Measurements from ENCODE around the gene CSAD. TPM values are rescaled to one million over a fixed set of nuclear protein-coding genes. Genes with fewer than 3 reads are reported as not detected.

CSAD gene
- total RNA-seq, 1 experiment from 2014 or later, result 11.5 TPM

DNA sequence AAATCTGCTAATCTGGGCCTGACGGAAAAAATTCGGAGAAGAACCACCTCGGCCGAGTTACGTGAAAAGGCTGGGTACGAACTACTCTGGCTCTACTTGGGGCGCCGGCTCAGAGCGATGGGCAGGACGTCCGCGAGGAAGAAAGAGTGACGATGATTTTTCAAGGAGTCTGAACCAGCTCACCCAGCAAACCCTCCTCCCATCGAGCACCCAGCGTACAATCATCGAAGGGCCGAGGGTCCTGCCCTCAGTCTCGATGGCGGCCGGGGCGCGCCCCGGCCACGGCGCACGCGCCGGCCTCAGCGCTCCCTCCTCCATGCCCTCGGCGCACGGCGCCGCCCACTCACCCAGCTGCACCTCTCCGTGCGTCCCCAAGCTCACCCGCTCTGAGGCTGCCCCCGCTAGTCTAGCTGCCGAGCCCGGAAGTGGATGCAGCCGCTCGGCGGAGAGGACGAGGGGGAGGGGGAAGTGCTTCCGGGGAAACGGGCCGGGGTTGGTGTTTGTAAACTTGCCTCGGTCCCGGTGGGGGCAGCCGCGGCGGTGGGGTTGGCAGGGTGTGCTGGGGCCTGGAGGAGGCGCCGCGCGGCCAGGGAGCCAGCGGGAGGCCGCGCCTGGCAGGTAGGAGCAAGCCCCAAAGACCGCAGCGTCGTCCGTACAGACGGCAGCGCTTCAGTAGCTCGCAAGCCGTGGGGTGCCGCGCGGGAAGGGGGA, at the start of gene CSAD, which contains the start of gene ZNF740 (continued):
- TF ChIP-seq ARID4B (CRISPR knock-in tag; IDR thresholded peaks at IDR 0.05; ENCODE audit: borderline replicate concordance), result no peak
- TF ChIP-seq SMAD4 (CRISPR knock-in tag; IDR thresholded peaks at IDR 0.05), result no peak
- TF ChIP-seq RORB (CRISPR knock-in tag; IDR thresholded peaks at IDR 0.05), result no peak
- TF ChIP-seq, protein P1, sequence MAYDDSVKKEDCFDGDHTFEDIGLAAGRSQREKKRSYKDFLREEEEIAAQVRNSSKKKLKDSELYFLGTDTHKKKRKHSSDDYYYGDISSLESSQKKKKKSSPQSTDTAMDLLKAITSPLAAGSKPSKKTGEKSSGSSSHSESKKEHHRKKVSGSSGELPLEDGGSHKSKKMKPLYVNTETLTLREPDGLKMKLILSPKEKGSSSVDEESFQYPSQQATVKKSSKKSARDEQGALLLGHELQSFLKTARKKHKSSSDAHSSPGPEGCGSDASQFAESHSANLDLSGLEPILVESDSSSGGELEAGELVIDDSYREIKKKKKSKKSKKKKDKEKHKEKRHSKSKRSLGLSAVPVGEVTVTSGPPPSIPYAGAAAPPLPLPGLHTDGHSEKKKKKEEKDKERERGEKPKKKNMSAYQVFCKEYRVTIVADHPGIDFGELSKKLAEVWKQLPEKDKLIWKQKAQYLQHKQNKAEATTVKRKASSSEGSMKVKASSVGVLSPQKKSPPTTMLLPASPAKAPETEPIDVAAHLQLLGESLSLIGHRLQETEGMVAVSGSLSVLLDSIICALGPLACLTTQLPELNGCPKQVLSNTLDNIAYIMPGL (CRISPR knock-in tag; IDR thresholded peaks at IDR 0.05), result peak; percentile 89; the same call in 1 of the 2 replicates
- TF ChIP-seq CBFB (CRISPR knock-in tag; IDR thresholded peaks at IDR 0.05; ENCODE audit: low read depth), result peak; percentile 63
- peak; percentile 88 for TF ChIP-seq NR2C2 (CRISPR knock-in tag; IDR thresholded peaks at IDR 0.05)

DNA sequence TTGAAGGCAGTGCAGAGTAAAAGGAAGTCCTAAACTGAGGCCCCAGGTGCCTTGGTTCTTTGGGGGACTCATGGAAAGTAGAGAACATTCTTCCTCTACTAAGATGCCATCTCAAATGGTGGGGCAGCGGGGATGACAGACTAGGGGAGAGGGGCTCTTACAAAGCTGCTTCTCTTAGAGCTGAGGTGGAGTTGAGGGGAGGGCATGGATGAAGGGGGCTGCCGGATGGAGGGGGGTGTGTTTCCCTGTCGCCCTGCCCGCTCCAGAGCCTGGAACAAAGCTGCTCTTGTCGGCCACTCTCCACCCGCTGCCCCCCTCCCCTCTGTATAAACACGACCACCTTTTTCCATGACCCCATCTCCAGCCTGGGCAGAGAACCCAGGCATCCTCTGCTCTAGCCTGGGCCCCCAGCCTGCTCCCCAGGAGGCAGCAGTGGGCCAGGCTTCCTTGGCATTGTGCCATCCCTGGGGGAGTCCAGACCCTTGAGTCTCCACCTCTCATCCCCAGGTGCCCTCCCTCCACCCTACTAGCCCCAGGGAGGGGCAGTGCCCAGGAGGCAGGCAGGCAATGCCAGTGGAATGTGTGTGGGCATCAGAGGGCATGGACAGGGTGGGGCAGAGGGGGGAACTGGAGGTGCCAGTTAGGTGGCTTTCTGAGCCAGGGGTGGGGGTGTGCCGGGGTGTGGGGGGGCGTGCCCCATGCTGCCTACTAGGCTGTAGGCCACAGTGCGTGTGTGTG, 49.6 kb upstream of the CSAD start:
- CTCF ChIA-PET, result interaction anchor here (0.9 to 10.2 kb wide), 4 partner anchors 13 to 38 kb away, joined by 3 to 82 read pairs (median 6); partner anchors contain the start of gene ESPL1
- POLR2A ChIA-PET, result interaction anchor here (1.2 kb wide), 1 partner anchor 10 kb away, joined by 6 read pairs; no protein-coding TSS in a partner anchor
- H3K36me3 Mint-ChIP-seq, result peaks cover 5% of the 10 kb centered on the region
- H3K4me3 Mint-ChIP-seq, result peak overlapping the region; percentile 16
- no peaks in the 10 kb centered on the region for H3K27me3 Mint-ChIP-seq (ENCODE audit: low read depth)
- H3K4me1 Mint-ChIP-seq, result peaks cover 74% of the 10 kb centered on the region
- DNase-seq (ENCODE audit: low spot score) (no peak), ATAC-seq (no peak)
- H3K27ac Mint-ChIP-seq, result no peak overlapping the region
- no peaks in the 10 kb centered on the region for H3K9me3 Mint-ChIP-seq
- TF ChIP-seq CREM (CRISPR knock-in tag; IDR thresholded peaks at IDR 0.05) (no peak), USF2 (CRISPR knock-in tag; IDR thresholded peaks at IDR 0.05) (no peak), NFYB (CRISPR knock-in tag; conservative IDR thresholded peaks at IDR 0.05; ENCODE audit: low read depth) (no peak), ZNF317 (CRISPR knock-in tag; IDR thresholded peaks at IDR 0.05; ENCODE audit: borderline replicate concordance, low read depth) (no peak), ZNF263 (CRISPR knock-in tag; IDR thresholded peaks at IDR 0.05; ENCODE audit: low read depth) (no peak), ATF1 (CRISPR knock-in tag; IDR thresholded peaks at IDR 0.05) (no peak), EMX1 (CRISPR knock-in tag; IDR thresholded peaks at IDR 0.05) (no peak)
- TF ChIP-seq, protein P2, sequence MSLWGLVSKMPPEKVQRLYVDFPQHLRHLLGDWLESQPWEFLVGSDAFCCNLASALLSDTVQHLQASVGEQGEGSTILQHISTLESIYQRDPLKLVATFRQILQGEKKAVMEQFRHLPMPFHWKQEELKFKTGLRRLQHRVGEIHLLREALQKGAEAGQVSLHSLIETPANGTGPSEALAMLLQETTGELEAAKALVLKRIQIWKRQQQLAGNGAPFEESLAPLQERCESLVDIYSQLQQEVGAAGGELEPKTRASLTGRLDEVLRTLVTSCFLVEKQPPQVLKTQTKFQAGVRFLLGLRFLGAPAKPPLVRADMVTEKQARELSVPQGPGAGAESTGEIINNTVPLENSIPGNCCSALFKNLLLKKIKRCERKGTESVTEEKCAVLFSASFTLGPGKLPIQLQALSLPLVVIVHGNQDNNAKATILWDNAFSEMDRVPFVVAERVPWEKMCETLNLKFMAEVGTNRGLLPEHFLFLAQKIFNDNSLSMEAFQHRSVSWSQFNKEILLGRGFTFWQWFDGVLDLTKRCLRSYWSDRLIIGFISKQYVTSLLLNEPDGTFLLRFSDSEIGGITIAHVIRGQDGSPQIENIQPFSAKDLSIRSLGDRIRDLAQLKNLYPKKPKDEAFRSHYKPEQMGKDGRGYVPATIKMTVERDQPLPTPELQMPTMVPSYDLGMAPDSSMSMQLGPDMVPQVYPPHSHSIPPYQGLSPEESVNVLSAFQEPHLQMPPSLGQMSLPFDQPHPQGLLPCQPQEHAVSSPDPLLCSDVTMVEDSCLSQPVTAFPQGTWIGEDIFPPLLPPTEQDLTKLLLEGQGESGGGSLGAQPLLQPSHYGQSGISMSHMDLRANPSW (CRISPR knock-in tag; conservative IDR thresholded peaks at IDR 0.05; ENCODE audit: low read depth), result no peak

Data from WTC11 (cell line).